OCI-LY7 (cell line): Measurements from ENCODE around the gene ATP8B1. TPM values are rescaled to one million over a fixed set of nuclear protein-coding genes. Genes with fewer than 3 reads are reported as not detected.

Experiments used
- BruUV-seq: library from RNA; stranded (reverse); fragments of 400-500 nt; replicated peaks from 2 replicates; lab custom pipeline; 2021; lab: Mats Ljungman, UMichigan
- CTCF ChIA-PET: fragments of 300-600 bp; sonication (Branson Sonifier 250); formaldehyde crosslinking; loops from one replicate; lab custom pipeline; 2022; ENCODE audit warnings: antibody characterized with exemption; ENCODE audit not compliant: unreplicated experiment; lab: Charles Lee
- POLR2A ChIA-PET: fragments of 300-600 bp; sonication (Branson Sonifier 250); formaldehyde crosslinking; loops from one replicate; lab custom pipeline; 2022; ENCODE audit warnings: antibody characterized with exemption; lab: Charles Lee
- DNase-seq: peaks from one replicate; pipeline ENCODE4 v3.0.0-alpha.2; 2015; ENCODE audit warnings: low spot score
- H2AFZ ChIP-seq: fragments of 200-600 bp; sonication (generic), shearing (Covaris generic); 2 replicates; pipeline ENCODE4 v1.6.1; 2014; ENCODE audit warnings: mild to moderate bottlenecking, antibody characterized with exemption, low read length, moderate library complexity
- H3K27ac ChIP-seq: fragments of 200-600 bp; sonication (generic); 2 replicates; pipeline ENCODE4 v1.5.1; 2014; ENCODE audit warnings: mixed run types, low read depth, mild to moderate bottlenecking, moderate library complexity, low read length, inconsistent platforms; ENCODE audit not compliant: poor library complexity, severe bottlenecking
- H3K36me3 ChIP-seq: fragments of 200-600 bp; sonication (generic); 2 replicates; pipeline ENCODE4 v1.6.1; 2014; ENCODE audit warnings: mild to moderate bottlenecking, antibody characterized with exemption, low read length, moderate library complexity, mixed read lengths; ENCODE audit not compliant: insufficient read depth
- H3K4me1 ChIP-seq: fragments of 200-600 bp; sonication (generic); 2 replicates; pipeline ENCODE4 v1.5.1; 2014; ENCODE audit warnings: mild to moderate bottlenecking, low read length; ENCODE audit not compliant: insufficient read depth, poor library complexity, severe bottlenecking
- H3K4me2 ChIP-seq: fragments of 200-600 bp; sonication (generic); 2 replicates; pipeline ENCODE4 v1.6.1; 2014; ENCODE audit warnings: mild to moderate bottlenecking, low read length
- H3K4me3 ChIP-seq: fragments of 200-600 bp; sonication (generic); 2 replicates; pipeline ENCODE4 v1.5.1; 2014; ENCODE audit warnings: mild to moderate bottlenecking, low read depth, low read length; ENCODE audit not compliant: poor library complexity, severe bottlenecking
- H3K79me2 ChIP-seq: fragments of 200-600 bp; sonication (generic); 2 replicates; pipeline ENCODE4 v1.6.1; 2016; ENCODE audit warnings: low read depth, mild to moderate bottlenecking, low read length, moderate library complexity, mixed read lengths; ENCODE audit not compliant: insufficient read depth
- H3K9me2 ChIP-seq: fragments of 200-600 bp; sonication (generic); 2 replicates; pipeline ENCODE4 v1.6.1; 2016; ENCODE audit warnings: mild to moderate bottlenecking, low read length, mixed read lengths; ENCODE audit not compliant: insufficient read depth
- H3K9me3 ChIP-seq: fragments of 200-600 bp; sonication (generic); 2 replicates; pipeline ENCODE4 v1.6.1; 2014; ENCODE audit warnings: mild to moderate bottlenecking, mixed run types, low read length, mixed read lengths
- H4K20me1 ChIP-seq: fragments of 200-600 bp; sonication (generic); 2 replicates; pipeline ENCODE4 v1.6.1; 2014; ENCODE audit warnings: mild to moderate bottlenecking, antibody characterized with exemption, low read length, moderate library complexity, mixed read lengths; ENCODE audit not compliant: insufficient read depth
- EZH2phosphoT487 ChIP-seq: fragments of 200-600 bp; sonication (generic); IDR thresholded peaks from 2 replicates; pipeline ENCODE4 v1.6.1; 2018; ENCODE audit warnings: low read depth, borderline replicate concordance, mild to moderate bottlenecking, mixed run types, antibody characterized with exemption, low read length, moderate library complexity, mixed read lengths
- intact Hi-C: fragments of 100-400 bp; cut with micrococcal nuclease; formaldehyde crosslinking; loops from one replicate; pipeline ENCODE4 v1.10.0; 2022; ENCODE audit not compliant: unreplicated experiment
- total RNA-seq, 2 experiments: library from RNA; depleted of rRNA in 1 of 2; stranded (reverse); fragments of >200 nt in 1 of 2; shearing (Covaris generic) in 1 of 2; gene quantifications; 2 replicates each; pipeline ENCODE4 v1.2.3, GENCODE V29; 2014 to 2022
- TF ChIP-seq, protein P1 (sequence below): fragments of 200-600 bp; sonication (generic); conservative IDR thresholded peaks from 2 replicates; pipeline ENCODE4 v1.5.1; 2014; ENCODE audit warnings: mild to moderate bottlenecking, antibody characterized with exemption, low read length, moderate library complexity, mixed read lengths

ATP8B1 gene
- total RNA-seq, 2 experiments from 2014 or later, result not detected

DNA sequence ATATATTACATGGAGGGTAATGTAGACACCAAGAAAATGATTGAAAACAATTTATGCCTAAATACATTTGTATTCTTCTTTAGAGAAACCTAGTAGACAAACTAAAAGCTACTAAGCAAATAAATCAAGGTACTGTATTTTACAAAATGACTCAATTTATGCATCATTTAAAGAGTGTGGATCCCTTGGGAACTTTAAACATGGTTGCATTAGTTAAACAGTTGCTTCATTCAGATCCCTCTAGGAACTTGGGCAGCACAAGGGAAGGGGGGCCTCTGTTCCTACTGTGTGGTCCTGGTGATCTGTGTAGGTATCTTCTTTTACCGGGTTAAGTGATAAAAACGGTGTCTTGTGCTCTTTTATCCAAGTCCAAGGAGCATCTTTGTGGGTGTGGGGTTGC lies 31.5 kb upstream of the ATP8B1 start:
- no TSS peak for BruUV-seq
- Histone ChIP-seq H3K9me3 (no peaks in the 10 kb centered on the region), H4K20me1 (no peaks in the 10 kb centered on the region), H3K4me2 (no peak overlapping the region), H3K79me2 (no peaks in the 10 kb centered on the region), H3K27ac (no peak overlapping the region), H2AFZ (no peak overlapping the region), H3K4me3 (no peak overlapping the region), H3K9me2 (no peaks in the 10 kb centered on the region), H3K4me1 (no peaks in the 10 kb centered on the region), H3K36me3 (no peaks in the 10 kb centered on the region)
- ChIA-PET POLR2A (no interaction called here), CTCF (no interaction called here)
- DNase-seq, result no peak
- TF ChIP-seq, protein P1, sequence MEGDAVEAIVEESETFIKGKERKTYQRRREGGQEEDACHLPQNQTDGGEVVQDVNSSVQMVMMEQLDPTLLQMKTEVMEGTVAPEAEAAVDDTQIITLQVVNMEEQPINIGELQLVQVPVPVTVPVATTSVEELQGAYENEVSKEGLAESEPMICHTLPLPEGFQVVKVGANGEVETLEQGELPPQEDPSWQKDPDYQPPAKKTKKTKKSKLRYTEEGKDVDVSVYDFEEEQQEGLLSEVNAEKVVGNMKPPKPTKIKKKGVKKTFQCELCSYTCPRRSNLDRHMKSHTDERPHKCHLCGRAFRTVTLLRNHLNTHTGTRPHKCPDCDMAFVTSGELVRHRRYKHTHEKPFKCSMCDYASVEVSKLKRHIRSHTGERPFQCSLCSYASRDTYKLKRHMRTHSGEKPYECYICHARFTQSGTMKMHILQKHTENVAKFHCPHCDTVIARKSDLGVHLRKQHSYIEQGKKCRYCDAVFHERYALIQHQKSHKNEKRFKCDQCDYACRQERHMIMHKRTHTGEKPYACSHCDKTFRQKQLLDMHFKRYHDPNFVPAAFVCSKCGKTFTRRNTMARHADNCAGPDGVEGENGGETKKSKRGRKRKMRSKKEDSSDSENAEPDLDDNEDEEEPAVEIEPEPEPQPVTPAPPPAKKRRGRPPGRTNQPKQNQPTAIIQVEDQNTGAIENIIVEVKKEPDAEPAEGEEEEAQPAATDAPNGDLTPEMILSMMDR, result no peak
- TF ChIP-seq EZH2phosphoT487, result no peak
- intact Hi-C loops, result no loop called here

DNA sequence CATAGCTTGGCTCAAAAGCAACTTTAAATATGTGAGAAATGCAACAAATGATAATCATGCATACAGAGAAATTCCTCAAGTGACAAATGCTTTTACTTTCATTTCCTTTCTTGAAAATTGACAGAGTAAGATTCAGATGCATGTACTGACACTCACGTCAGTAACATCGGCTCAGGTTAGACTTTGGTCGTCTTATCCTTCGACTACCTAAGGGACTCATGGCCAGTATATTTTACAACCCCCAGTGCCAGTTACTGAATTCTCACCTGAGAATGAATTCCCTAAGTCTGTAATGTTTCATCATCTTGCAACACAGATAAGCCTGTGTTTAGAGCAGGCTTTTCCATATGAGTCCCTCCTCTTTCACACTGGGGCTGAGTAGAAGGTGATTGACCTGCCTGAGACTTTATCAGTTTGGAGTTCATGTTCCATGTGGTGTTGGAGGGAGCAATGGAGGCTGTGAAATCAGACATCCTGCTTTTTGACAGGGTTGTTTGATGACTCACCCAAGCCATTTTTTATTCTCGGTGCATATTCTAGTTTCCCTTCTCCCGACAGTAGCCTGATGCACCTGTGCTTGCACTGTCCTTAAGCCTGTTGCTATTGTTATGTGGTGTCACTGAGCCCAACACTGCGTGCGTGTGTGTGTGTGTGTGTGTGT lies 30.5 kb upstream of the ATP8B1 start:
- Histone ChIP-seq H3K4me3 (no peak overlapping the region), H4K20me1 (no peaks in the 10 kb centered on the region), H3K9me2 (no peaks in the 10 kb centered on the region), H3K4me2 (no peak overlapping the region), H2AFZ (no peak overlapping the region), H3K27ac (no peak overlapping the region), H3K79me2 (no peaks in the 10 kb centered on the region), H3K4me1 (no peaks in the 10 kb centered on the region), H3K9me3 (no peaks in the 10 kb centered on the region), H3K36me3 (no peaks in the 10 kb centered on the region)
- TF ChIP-seq EZH2phosphoT487, result no peak
- TF ChIP-seq, protein P1, result no peak
- no peak for DNase-seq
- POLR2A ChIA-PET, result interaction anchor here (0.6 kb wide), 1 partner anchor 513 kb away, joined by 3 read pairs; no protein-coding TSS in a partner anchor
- CTCF ChIA-PET, result no interaction called here
- intact Hi-C loops, result no loop called here
- BruUV-seq, result no TSS peak

DNA sequence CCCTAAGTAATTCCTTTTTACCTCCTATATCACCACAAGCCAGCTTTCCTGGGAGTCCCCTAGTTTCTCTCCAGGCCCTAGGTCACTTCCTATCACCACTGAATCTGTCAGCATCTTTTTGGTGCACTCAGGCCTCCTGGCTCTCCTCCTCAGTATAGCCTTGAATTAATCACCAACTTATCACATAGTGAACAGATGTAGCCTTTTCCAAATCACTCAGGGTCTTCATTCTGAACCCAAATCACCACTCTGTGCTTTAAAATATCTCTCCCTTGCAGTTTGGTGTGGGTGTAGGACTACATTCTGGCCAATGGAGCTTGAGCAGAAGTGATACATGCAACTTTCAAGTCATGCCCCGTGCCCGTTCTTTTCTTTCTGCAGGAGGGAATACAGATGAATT lies 29.6 kb upstream of the ATP8B1 start:
- no TSS peak for BruUV-seq
- intact Hi-C loops, result no loop called here
- Histone ChIP-seq H3K9me3 (no peaks in the 10 kb centered on the region), H3K79me2 (no peaks in the 10 kb centered on the region), H3K36me3 (no peaks in the 10 kb centered on the region), H3K27ac (no peak overlapping the region), H2AFZ (no peak overlapping the region), H3K4me2 (no peak overlapping the region), H3K4me1 (no peaks in the 10 kb centered on the region), H3K4me3 (no peak overlapping the region), H4K20me1 (no peaks in the 10 kb centered on the region), H3K9me2 (no peaks in the 10 kb centered on the region)
- POLR2A ChIA-PET, result interaction anchor here (0.6 to 1.0 kb wide), 2 partner anchors 10 to 514 kb away, joined by 3 read pairs; no protein-coding TSS in a partner anchor
- CTCF ChIA-PET, result no interaction called here
- no peak for DNase-seq
- TF ChIP-seq, protein P1, result no peak
- TF ChIP-seq EZH2phosphoT487, result no peak
